ENCODE measurements around the gene CHST7.

GRCh38 chrX:46601283-46601682, 27.7 kb downstream of the CHST7 start:
- TF ChIP-seq EZH2 (IDR thresholded peaks at IDR 0.05; ENCODE audit: borderline replicate concordance, low read depth, low read length, severe bottlenecking) = no peak
- TF ChIP-seq CTCF (IDR thresholded peaks at IDR 0.05; ENCODE audit: borderline replicate concordance, extremely low read depth, low read length, poor library complexity, severe bottlenecking) = no peak

Measured in DND-41 (cell line).